Panc1 (cell line): ENCODE data around the gene DDA1.

ENCODE experiments used
- CTCF ChIP-seq: fragments of 450-650 bp; IDR thresholded peaks from 2 replicates; pipeline ENCODE4 v1.5.1; 2017; ENCODE audit warnings: mild to moderate bottlenecking
- POLR2AphosphoS5 ChIP-seq: IDR thresholded peaks from 2 replicates; pipeline ENCODE4 v1.6.1; 2012; ENCODE audit warnings: mild to moderate bottlenecking, low read depth, low read length, moderate library complexity
- TCF7L2 ChIP-seq: IDR thresholded peaks from 2 replicates; pipeline ENCODE4 v1.6.1; 2011; ENCODE audit warnings: mild to moderate bottlenecking, low read depth, low read length, inconsistent platforms
- TF ChIP-seq, protein P1 (sequence below), 2 experiments: IDR thresholded peaks; 2 replicates each; pipeline ENCODE4 v1.6.1; 2011 to 2012; ENCODE audit warnings: low read depth in 2 of 2, control low read depth in 1 of 2, low read length in 1 of 2, mild to moderate bottlenecking in 1 of 2, moderate library complexity in 1 of 2; ENCODE audit not compliant: insufficient read depth in 1 of 2

DNA sequence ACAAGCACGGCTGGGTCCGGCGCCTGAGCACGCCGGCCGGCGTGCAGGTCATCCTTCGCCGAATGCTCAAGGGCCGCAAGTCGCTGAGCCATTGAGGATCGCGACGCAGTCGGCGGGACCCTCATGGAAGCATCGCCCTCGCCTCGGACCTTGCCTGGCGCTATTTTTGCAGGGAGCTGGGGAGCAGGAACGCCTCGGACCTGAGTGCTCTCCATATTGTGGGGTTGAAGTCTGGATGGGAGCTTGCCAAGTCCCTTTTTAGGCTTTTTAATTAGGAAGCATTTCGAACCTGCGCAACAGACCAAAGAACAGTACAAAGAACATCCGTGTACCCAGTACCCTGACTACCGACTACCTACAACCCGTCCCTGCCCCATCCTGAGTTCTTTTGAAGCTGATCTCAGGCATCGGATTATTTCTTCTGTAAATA is 3.1 kb upstream of the DDA1 start:
- no peak for TF ChIP-seq CTCF
- TF ChIP-seq TCF7L2 = no peak; the same call in 1 of the 2 replicates
- TF ChIP-seq, protein P1, sequence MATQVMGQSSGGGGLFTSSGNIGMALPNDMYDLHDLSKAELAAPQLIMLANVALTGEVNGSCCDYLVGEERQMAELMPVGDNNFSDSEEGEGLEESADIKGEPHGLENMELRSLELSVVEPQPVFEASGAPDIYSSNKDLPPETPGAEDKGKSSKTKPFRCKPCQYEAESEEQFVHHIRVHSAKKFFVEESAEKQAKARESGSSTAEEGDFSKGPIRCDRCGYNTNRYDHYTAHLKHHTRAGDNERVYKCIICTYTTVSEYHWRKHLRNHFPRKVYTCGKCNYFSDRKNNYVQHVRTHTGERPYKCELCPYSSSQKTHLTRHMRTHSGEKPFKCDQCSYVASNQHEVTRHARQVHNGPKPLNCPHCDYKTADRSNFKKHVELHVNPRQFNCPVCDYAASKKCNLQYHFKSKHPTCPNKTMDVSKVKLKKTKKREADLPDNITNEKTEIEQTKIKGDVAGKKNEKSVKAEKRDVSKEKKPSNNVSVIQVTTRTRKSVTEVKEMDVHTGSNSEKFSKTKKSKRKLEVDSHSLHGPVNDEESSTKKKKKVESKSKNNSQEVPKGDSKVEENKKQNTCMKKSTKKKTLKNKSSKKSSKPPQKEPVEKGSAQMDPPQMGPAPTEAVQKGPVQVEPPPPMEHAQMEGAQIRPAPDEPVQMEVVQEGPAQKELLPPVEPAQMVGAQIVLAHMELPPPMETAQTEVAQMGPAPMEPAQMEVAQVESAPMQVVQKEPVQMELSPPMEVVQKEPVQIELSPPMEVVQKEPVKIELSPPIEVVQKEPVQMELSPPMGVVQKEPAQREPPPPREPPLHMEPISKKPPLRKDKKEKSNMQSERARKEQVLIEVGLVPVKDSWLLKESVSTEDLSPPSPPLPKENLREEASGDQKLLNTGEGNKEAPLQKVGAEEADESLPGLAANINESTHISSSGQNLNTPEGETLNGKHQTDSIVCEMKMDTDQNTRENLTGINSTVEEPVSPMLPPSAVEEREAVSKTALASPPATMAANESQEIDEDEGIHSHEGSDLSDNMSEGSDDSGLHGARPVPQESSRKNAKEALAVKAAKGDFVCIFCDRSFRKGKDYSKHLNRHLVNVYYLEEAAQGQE (IDR thresholded peaks at IDR 0.05; ENCODE audit: insufficient read depth in 1 of 2, low read depth in 2 of 2, low read length in 1 of 2) = no peak
- TF ChIP-seq POLR2AphosphoS5 = no peak
